Endodermal cell (in vitro differentiated cells): ENCODE measurements around the gene CALML6. TPM values are rescaled to one million over a fixed set of nuclear protein-coding genes. Genes with fewer than 3 reads are reported as not detected.

Source experiments
- DNase-seq: peaks from one replicate; pipeline ENCODE4 v3.0.0-alpha.2; 2017
- H3K27ac ChIP-seq: 2 replicates; pipeline ENCODE4 v1.5.1; 2013; ENCODE audit warnings: mild to moderate bottlenecking, low read depth, low read length, moderate library complexity
- H3K27me3 ChIP-seq: 2 replicates; pipeline ENCODE4 v1.6.1; 2013; ENCODE audit warnings: mild to moderate bottlenecking, low read length, moderate library complexity; ENCODE audit not compliant: insufficient read depth, control insufficient read depth, poor library complexity, severe bottlenecking
- H3K36me3 ChIP-seq: 2 replicates; pipeline ENCODE4 v1.7.0; 2013; ENCODE audit warnings: mild to moderate bottlenecking, low read length, moderate library complexity; ENCODE audit not compliant: control insufficient read depth, insufficient read depth
- H3K4me1 ChIP-seq: one replicate; pipeline ENCODE4 v1.7.0; 2013; ENCODE audit warnings: low read length; ENCODE audit not compliant: control insufficient read depth, insufficient read depth
- H3K4me3 ChIP-seq: 2 replicates; pipeline ENCODE4 v1.5.1; 2013; ENCODE audit warnings: mild to moderate bottlenecking, low read length, moderate library complexity
- H3K9ac ChIP-seq: 2 replicates; pipeline ENCODE4 v1.6.1; 2013; ENCODE audit warnings: mild to moderate bottlenecking, low read length, moderate library complexity; ENCODE audit not compliant: poor library complexity, severe bottlenecking; ENCODE audit errors: extremely low read depth
- H3K9me3 ChIP-seq: 2 replicates; pipeline ENCODE4 v1.6.1; 2013; ENCODE audit warnings: mild to moderate bottlenecking, low read length, moderate library complexity; ENCODE audit not compliant: control insufficient read depth
- H3K27ac Mint-ChIP-seq: 2 replicates; pipeline ENCODE4 v1.8.0; 2020; ENCODE audit warnings: mixed read lengths
- H3K27me3 Mint-ChIP-seq: 2 replicates; pipeline ENCODE4 v1.8.0; 2021; ENCODE audit warnings: mild to moderate bottlenecking, mixed read lengths; ENCODE audit not compliant: insufficient read depth
- H3K36me3 Mint-ChIP-seq: 2 replicates; pipeline ENCODE4 v1.8.0; 2020; ENCODE audit warnings: low read depth, mixed read lengths
- H3K4me1 Mint-ChIP-seq: 2 replicates; pipeline ENCODE4 v1.8.0; 2020; ENCODE audit warnings: mixed read lengths
- H3K4me3 Mint-ChIP-seq: 2 replicates; pipeline ENCODE4 v1.8.0; 2020; ENCODE audit warnings: mild to moderate bottlenecking, moderate library complexity, mixed read lengths
- H3K9me3 Mint-ChIP-seq: 2 replicates; pipeline ENCODE4 v1.8.0; 2020; ENCODE audit warnings: mild to moderate bottlenecking, mixed read lengths
- CTCF ChIP-seq: fragments of 200-600 bp; sonication (generic); conservative IDR thresholded peaks from 2 replicates; pipeline ENCODE4 v1.5.0; 2021; ENCODE audit warnings: antibody characterized with exemption, mild to moderate bottlenecking
- WGBS, 2 experiments: methylation state at CpG; one replicate each; pipeline versions ENCODE4 v1.1.5 to v1.1.7; 2013; ENCODE audit warnings: missing lambda C conversion rate in 2 of 2, mixed read lengths in 1 of 2; ENCODE audit not compliant: insufficient coverage in 1 of 2, insufficient read length in 1 of 2; 5-methylcytosine and 5-hydroxymethylcytosine counted together
- total RNA-seq, 2 donors: library from RNA; stranded (reverse); fragmentation: NEBNext Ultra II Directional in 1 of 2; extraction: Animal tissue kit (Norgen Biotek cat#: 25700) in 1 of 2; gene quantifications; 2 replicates in 1 of 2; 3 replicates in 1 of 2; pipeline ENCODE4 v1.2.1, GENCODE V29; 2021

CALML6 gene
- total RNA-seq, 2 donors from 2014 or later = 0.89 to 1.4 TPM

GRCh38 chr1:1922702-1922955, 7.6 kb downstream of the CALML6 start:
- no peaks in the 10 kb centered on the region for H3K36me3 Mint-ChIP-seq
- DNase-seq = no peak
- no peaks in the 10 kb centered on the region for H3K4me1 ChIP-seq
- H3K27ac ChIP-seq = no peak overlapping the region
- no peak overlapping the region for H3K9ac ChIP-seq
- WGBS, 2 experiments = 80 to 94% methylated on average over 3 to 6 of the region's 6 CpGs
- H3K9me3 ChIP-seq = no peaks in the 10 kb centered on the region
- H3K36me3 ChIP-seq = no peaks in the 10 kb centered on the region
- peaks cover 2% of the 10 kb centered on the region for H3K9me3 Mint-ChIP-seq
- no peak overlapping the region for H3K4me3 ChIP-seq
- H3K27ac Mint-ChIP-seq = no peak overlapping the region
- no peak overlapping the region for H3K4me3 Mint-ChIP-seq
- TF ChIP-seq CTCF = no peak
- H3K27me3 ChIP-seq = peaks cover 7% of the 10 kb centered on the region
- H3K27me3 Mint-ChIP-seq = peaks cover 6% of the 10 kb centered on the region
- H3K4me1 Mint-ChIP-seq = no peaks in the 10 kb centered on the region

- Mint-ChIP-seq H3K4me1 (no peaks in the 10 kb centered on the region), H3K4me3 (no peak overlapping the region), H3K36me3 (no peaks in the 10 kb centered on the region), H3K9me3 (peaks cover 2% of the 10 kb centered on the region), H3K27me3 (peaks cover 3% of the 10 kb centered on the region), H3K27ac (no peak overlapping the region)
- Histone ChIP-seq H3K36me3 (no peaks in the 10 kb centered on the region), H3K27ac (no peak overlapping the region), H3K27me3 (peaks cover 4% of the 10 kb centered on the region), H3K9me3 (no peaks in the 10 kb centered on the region), H3K4me1 (no peaks in the 10 kb centered on the region), H3K4me3 (no peak overlapping the region), H3K9ac (no peak overlapping the region)
- no peak for DNase-seq
- 90 to 96% methylated on average over 13 to 29 of the region's 29 CpGs for WGBS, 2 experiments
- no peak for TF ChIP-seq CTCF
Observed at GRCh38 chr1:1922956-1923833, 8.1 kb downstream of the CALML6 start.

- TF ChIP-seq CTCF = no peak
- Histone ChIP-seq H3K36me3 (no peaks in the 10 kb centered on the region), H3K4me3 (no peak overlapping the region), H3K9me3 (no peaks in the 10 kb centered on the region), H3K27me3 (no peaks in the 10 kb centered on the region), H3K27ac (no peak overlapping the region), H3K9ac (no peak overlapping the region), H3K4me1 (no peaks in the 10 kb centered on the region)
- Mint-ChIP-seq H3K36me3 (no peaks in the 10 kb centered on the region), H3K4me3 (no peak overlapping the region), H3K9me3 (peaks cover 2% of the 10 kb centered on the region), H3K27ac (no peak overlapping the region), H3K27me3 (no peaks in the 10 kb centered on the region), H3K4me1 (no peaks in the 10 kb centered on the region)
- 89 to 90% methylated on average over 9 to 18 of the region's 18 CpGs for WGBS, 2 experiments
- peak; percentile 33 for DNase-seq
Observed at GRCh38 chr1:1924386-1924785, 9.3 kb downstream of the CALML6 start.
